GM19438 (cell line): ENCODE results near the gene PREP.
"Not testable (repeated sequence)": the region's sequence is repeated elsewhere in the genome, so short reads cannot be mapped to it uniquely, and the experiment has no call there.

Experiments
- ATAC-seq: cut with Tn5 transposase; IDR thresholded peaks from one replicate; pipeline ENCODE4 v1.9.1; 2021; ENCODE audit warnings: low read depth; ENCODE audit not compliant: unreplicated experiment

PREP gene

DNA sequence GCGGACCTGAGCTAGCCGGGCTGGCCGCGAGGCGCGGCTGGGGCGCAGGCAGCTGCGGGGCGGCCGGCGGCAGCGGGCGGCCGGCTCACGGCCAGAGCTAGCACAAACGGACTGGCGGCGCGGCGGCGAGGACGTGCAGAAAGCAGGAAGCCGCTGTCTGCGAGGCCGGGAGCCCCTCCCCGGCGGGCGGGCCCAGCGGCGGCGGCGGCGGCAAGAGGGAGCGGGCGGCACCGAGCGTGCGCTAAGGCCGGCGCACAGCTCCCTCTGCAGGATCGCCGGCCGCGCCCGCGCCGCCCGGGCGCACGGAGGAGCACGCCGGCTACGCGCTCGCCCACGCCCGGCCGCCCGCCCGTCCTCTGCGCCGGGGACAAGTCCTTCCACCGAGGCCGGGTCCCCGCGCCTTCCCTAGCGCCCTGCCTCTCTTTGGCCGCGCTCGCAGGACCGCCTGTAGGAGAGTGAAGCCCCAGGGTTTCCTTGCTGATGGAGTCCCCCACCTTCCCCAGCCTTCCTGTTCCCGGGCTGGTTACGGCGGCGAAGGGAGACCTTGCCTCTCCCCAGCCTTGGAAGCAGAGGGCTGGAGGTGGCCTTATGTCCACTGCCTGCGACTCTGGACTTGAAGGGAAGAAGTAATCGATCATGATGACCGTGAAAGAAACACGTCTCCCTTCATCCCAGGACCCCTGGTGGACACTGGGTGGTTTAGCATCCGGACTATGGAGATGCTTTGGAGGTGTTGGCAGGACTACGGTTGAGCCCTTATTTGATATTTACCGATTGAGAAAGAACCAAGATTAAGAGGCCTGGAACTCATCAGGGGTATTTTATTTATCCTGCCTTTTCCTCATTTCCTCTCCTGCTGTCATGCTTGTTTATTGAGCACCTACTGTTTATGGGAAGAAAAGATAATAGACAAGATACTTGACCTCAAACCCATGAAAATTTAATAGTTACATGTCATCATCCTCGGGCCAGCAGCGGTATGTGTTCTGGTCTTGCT lies at the start of gene PREP:
TSS of gene PREP (minus strand) at position 144 of the 997 bp plus-strand sequence. CDS start 191 bp downstream, outside the sequence.
- ATAC-seq = peak; percentile 89

DNA sequence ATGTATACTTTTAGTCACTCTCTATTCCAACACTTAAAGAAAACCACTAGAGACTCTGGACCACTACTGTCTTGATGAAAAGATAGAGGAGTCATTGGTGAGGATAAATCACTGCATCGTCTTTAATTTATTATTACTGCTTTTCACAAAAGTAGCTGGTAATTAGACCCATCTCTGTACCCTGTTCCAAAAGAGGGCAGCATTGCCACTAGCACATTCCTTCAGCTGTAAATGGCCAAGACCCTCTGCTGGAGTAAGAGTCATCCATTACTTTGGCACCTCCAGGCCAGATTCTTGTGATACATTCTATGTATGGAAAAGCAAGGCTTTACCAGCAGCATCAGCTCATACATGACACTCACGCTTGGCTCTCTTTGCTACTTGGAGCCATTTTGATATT lies 49.5 kb upstream of the PREP start:
- ATAC-seq = no peak

DNA sequence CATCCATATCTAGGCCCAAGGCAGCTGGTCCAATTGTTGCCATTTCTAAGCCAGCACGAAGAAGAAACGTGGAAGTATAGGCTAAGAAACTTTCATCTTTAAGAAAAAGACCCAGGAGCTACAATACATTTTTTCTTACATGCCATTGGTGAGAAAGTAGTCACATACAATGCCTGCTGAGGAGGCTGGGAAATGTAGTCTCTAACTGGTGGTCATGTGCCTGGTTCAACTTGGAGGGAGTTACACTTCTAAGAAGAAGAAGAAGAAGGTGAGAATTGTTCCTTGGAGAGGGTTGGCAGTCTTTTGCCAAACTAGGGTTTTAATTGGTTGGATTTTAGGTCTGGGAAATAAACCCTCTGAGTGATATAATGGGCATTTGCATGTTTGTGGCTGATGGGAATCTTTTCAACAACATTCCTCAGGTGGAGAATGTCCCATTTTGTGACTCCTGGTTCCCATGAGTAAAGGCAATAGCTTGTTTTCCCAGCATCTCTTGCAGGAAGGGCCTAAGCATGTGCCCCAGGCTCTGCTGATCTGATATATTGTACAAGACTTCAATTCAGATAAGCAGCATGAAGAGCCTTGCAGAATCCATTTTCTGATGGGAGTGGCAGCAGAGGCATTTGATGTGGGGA lies 47.0 kb upstream of the PREP start:
- ATAC-seq = no peak

DNA sequence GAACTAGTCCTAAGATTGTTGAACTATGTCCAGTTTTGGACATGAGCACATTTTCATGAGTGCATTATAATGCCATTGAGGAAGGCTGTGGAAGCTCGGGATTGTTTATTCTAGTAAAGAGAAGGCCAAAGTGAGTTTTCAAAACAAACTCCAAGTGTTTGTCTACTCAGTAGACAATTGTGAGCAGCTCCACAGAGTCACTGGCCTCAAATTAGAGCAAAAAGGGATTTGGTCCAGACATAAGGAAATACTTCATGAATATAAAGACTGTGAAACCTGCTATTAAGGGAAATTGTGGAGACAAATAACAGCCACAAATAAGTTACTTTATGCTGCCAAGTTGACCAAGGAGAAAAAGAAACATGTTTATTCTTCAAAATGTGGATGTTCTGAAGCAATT lies 42.6 kb upstream of the PREP start:
- no peak for ATAC-seq

DNA sequence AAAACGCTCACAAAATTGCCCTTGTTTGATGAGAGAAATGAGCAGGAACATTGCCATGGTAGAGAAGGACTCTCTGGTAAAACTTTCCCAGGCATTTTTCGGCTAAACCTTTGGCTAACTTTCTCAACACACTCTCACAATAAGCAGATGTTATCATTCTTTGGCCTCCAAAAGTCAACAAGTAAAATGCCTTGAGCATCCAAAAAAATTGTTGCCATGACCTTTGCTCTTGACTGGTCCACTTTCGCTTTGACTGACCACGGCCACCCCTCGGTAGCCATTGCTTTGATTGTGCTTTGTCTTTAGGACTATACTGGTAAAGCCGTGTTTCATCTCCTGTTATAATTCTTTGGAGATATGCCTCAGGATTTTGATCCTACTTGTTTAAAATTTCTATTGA lies 41.1 kb upstream of the PREP start:
- ATAC-seq = no peak

DNA sequence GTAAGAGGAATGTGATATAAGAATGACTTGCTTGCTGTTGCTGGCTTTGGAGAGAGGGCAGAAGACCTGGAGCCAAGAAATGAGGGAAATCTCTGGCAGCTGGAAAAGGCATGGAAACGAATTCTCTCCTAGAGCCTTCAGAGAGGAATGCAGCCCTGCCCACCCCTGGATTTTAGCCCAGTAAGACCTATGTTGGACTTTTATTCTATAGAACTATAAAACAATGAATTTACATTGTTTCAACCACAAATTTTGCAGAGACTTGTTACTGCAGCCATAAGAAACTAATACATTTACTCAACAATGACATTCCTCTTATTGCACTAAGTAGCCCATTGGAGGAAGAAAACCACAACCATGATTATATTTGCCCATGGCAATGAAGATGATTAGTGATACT lies 39.5 kb upstream of the PREP start:
- no peak for ATAC-seq

DNA sequence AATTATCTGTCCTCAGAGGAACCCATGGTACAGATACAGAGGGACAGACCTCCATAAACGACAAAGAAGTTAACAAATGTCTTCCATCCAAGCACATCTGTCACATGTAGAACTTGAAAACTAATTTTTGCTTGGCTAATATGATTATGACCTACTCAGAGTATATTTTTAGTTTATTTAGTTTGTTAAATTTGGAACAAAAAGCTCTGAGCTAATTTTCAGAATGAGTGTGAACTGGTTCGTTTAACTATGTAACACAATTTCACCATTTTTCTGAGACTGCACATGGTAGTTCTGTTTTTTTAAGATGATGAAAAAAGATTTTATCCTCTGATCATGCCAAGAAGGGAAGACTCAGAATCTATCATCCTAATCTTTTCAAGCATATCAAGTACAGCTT lies 34.4 kb upstream of the PREP start:
- no peak for ATAC-seq

DNA sequence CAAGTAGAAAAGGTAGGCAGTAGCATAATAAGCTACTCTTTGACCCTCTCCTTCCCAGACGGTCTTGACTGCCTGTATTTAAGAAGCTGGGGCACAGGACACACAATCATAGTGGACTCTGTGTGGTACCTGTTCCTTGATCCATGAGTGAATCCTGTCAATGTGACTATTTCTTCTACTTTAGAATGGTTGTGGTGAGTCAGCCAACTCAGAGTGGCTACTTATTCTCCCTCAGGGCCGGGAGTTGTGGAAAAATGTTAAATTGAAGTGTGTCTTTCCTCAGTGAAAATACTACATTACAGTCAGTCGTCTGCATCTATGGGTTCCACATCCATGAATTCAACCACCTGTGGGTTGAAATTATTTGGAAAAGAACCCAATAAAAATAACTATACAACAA lies 30.8 kb upstream of the PREP start:
- no peak for ATAC-seq

DNA sequence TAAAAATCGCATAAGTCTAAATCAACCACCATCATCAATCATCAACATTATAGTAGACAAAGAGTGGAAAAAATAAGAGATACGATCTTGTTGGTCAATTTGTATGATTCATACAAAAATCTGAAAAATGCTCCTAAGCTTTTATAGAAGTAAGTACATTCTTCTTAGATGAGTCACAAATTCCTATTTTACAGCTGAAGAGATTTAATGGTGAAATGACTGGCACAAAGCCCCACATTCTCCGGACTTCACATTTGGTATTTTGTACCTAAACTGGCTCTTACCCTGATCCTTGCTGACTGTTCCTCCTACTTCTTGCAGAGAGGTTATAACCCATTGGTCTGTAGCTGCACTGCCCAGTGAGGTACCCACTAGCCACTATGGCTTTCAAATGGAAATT lies 29.9 kb upstream of the PREP start:
- ATAC-seq = no peak

DNA sequence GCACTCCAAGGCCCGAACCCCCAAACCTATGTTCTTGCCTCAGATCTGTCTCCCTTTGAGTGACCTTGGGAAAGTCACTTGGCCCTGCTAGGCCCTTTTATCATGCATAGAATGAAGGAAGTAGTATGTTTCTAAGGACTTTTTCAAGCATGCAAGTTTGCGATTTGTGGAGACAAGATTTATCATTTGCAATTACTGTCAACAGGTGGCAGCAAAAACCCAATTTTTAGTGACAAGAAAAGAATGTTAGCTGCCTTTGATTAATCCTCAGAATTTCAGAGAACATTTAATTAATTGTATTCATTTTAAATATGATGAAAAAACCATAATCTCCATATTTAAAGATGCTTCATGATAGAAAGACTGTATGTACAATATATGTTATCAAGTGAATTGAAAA lies 28.3 kb upstream of the PREP start:
- no peak for ATAC-seq

DNA sequence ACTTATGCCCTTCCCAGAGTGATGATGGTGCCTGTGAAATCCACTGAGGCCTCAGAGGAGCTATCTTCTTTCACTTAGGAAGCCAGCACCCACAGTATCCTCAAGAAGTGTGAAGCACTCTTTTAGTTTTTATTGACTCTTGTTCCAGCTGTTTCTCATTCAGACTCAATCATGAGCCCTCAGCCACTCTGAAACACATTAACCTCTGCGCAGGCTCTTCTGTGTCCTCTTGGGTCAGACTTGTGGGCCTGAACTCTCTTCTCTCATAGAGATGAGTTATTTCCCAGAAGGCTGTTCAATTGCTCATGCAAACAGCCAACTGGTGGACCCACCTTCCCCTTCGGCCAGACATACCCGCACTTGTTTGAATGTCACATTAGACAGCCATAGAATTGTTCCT lies 27.8 kb upstream of the PREP start:
- no peak for ATAC-seq

DNA sequence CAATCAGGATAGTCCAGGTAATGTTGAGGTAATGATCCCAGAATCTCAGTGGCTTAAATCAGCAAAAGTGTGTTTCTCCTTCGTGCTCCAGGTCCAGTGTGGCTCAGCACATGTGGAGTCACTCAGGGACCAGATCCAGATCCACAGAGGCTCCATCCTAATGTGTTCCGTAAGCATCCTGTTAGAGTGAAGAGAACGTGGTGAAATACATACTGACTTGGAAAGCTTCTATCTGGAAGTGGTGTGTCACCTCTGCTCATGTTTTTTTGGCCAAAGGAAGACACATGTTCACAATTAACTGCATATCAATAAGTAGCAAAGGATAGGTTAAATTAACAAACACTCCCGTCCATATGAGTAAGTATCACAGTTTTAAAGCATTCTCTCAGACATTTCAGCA lies 26.8 kb upstream of the PREP start:
- no peak for ATAC-seq

DNA sequence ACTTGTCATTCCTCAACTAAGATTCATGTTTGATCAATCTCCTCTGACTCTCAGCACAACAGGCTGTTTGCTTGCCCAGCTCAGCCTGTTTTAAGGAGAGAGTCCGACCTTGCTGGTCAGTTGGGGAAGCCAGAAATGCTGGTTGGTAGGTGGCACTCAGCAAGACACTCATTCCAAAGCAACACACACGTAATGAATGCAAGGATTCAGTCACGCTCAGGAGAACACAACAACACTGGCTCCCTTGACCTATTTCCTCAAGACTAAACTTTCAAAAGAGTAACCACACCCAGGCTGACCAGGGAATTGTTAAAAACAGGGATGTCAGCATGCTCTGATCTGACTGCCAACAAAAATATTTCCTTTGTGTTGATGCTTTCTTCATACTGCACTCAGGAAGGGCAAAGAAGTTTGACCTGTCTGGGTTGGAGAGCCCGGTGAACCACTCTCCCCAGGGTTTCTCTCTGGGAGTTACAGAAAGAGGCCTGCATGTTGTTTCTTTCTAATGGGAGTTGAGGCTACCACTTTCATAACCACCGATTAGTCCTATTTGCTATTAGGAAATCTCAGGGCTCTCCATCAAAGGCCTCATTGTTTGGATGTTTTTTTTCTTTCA lies 25.6 kb upstream of the PREP start:
- no peak for ATAC-seq

DNA sequence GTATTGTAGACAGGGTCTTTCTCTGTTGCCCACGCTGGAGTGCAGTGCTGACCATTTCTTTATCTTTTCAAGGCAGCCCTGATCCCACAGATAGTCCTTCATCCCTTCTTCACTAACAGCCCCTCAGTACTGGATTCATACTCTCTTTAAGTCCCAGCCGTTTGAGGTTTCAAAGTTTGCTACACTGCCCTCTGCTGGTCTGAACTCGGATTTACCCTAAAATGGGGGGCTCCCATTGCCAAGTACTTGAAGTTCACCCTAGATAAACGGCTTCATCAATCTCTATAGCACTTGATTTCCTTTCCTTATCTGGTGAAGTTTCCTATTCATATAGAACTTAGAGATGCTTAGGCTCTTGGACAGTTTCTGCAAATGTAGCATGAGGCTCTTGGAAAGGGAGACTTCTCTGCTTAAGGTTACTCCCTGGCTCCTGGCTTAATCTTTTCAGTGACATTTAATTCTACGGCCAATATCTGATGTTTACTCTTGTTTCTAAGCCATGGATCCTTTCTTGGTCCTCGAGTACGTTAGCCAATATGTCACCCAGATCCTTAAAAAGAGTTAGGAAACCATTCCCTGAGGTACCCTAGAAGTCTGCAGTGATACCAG lies 21.4 kb upstream of the PREP start:
- no peak for ATAC-seq

DNA sequence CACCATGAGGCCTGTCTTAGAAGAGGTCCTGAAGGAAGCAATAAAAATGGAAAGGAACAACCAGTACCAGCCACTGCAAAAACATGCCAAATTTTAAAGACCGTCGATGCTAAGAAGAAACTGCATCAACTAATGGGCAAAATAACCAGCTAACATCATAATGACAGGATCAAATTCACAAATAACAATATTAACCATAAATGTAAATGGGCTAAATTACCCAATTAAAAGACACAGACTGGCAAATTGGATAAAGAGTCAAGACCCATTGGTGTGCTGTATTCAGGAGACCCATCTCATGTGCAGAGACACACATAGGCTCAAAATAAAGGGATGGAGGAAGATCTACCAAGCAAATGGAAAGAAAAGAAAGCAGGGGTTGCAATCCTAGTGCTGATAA lies 14.1 kb upstream of the PREP start:
- not testable (repeated sequence) for ATAC-seq

DNA sequence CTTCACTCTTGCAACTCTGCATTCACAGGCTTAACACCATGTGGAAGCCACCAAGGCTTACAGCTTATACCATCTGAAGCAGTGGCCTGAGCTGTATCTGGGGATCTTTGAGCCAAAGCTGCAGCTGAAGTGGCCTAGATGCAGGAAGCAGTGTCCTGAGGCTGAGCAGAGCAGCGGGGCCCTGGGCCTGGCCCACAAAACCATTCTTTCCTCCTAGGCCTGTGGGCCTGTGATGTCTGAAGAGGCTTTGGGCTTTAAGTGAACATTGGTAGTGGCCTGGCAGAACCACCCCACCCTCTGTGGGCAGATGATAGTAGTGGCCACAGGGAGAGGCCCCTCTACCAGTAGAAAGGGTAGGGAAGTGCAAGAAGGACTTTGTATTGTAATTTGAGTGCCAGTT lies 6.9 kb upstream of the PREP start:
- no peak for ATAC-seq

DNA sequence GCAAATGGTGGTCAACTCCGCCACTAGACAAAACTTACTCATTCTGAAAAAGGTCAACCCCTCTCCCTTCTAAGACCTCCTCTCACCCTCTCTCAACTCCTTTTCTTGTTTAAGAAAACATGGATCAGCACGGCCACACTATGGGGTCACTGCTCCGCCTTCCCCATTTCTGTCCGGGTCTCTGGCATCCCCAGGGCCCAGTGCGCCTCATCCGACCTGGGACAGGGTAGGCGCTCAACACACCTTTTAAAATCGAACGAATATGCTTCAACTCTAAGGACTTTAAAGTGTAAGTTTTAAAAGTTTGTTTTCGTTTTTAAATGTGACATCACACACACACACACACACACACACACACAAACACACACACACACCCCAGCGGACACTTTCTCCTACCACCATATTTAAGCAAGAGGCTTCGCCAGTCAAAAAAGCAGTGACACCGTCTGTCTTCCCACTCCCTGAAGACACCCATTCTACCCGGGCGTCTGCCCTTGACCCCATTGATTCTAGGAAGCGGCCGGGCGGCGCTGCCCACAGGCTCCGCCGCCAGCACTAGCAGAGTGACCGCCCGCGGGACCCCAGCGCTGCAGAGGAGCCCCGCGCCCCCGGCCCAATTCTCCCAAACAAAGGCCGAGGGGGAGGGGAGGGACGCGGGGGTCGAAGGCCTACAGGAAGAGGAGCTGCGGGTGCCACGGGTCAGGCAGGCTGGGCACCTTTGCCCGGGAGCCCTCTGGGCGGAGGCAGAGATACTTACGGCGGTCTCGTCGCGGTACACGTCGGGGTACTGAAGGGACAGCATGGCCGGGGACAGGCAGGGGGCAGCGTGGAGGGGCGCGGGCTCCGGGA lies 568 bp downstream of the PREP start:
- ATAC-seq = peak; percentile 45

DNA sequence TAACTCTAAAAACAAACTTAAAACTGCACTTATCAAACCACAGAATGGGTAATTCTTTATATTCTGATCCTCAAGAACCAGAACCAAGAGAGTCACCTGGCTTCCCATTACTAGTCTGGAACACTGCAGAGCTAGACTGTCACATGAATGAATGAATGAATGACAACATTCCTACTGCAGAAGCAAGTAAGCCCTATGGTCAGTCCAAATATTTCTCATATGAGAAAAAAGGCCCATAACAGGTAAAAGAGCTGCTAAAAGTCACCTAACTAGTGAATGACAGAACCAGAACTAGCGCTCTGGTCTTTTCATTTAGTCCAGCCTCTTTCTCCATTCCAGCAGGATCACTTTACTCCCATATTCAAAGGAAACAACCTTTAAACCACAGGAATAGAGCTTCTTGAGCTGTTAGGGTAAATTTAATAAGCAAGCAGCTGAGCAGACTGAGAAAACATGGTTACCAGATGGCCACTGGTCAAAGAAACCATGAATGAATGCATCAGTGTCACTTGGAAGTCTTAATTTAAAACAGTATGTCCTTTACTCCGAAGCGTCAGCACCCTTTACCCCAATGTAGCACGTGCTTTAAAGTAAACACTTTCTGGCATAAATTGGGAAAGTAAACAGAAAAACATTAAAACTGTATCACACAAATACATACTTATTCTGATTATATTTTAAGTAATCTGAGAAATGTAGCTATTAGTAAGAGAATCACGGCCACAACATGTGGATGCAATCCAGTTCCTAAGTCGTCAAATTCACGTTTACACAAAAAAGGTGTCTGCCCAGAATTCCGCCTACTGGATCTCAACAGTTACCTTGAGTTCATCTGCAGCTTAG lies 1.4 kb downstream of the PREP start:
- no peak for ATAC-seq

DNA sequence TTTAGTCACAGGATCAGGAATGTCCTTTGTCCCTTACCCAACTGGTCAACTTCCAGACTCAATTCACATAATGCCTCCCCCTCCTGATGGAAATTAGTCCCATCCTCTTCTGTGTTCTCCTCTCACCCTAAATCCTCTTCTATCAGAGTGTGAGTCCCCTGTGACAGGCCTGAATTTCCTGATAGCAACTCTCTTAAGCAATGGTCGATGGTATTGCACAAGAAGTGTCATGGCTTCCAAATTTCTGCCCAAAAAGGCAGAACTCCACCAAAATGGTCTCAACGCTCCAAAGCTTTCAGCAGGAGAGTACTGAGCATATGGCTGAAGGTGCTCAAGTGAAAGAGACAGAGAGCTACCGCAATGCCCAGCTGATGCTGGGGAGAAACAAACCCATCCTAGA lies 2.4 kb downstream of the PREP start:
- ATAC-seq = no peak
